ENCODE measurements around the gene MYO5B.

GRCh38 chr18:50166901-50167300, 28.0 kb downstream of the MYO5B start:
- no peak for TF ChIP-seq CTCF (IDR thresholded peaks at IDR 0.05; ENCODE audit: low read depth, low read length, missing input control)
- TF ChIP-seq JUND (IDR thresholded peaks at IDR 0.05), result no peak
- no peak for TF ChIP-seq RAD21 (IDR thresholded peaks at IDR 0.05)
- no peak for TF ChIP-seq TAF1 (conservative IDR thresholded peaks at IDR 0.05)
- TF ChIP-seq GABPA (IDR thresholded peaks at IDR 0.05 in 1 of 2, conservative IDR thresholded peaks at IDR 0.05 in 1 of 2), result no peak
- TF ChIP-seq REST (IDR thresholded peaks at IDR 0.05), result no peak
- no peak for TF ChIP-seq RXRA (IDR thresholded peaks at IDR 0.05)

Data from liver (tissue), 3 donors.